Osteoblast (primary cell): ENCODE data around the gene TCF15. TPM values are rescaled to one million over a fixed set of nuclear protein-coding genes. Genes with fewer than 3 reads are reported as not detected.

Experiments
- DNase-seq: peaks from one replicate; pipeline ENCODE4 v3.0.0; 2011; ENCODE audit warnings: low spot score, mixed read lengths; ENCODE audit not compliant: insufficient read length; ENCODE audit errors: missing footprints
- H2AFZ ChIP-seq: 2 replicates; pipeline ENCODE4 v1.6.0; 2011; ENCODE audit warnings: mild to moderate bottlenecking, low read length
- H3K27ac ChIP-seq: 2 replicates; pipeline ENCODE4 v1.5.1; 2011; ENCODE audit warnings: mild to moderate bottlenecking, low read depth, low read length, moderate library complexity
- H3K27me3 ChIP-seq: 2 replicates; pipeline ENCODE4 v1.6.0; 2012; ENCODE audit warnings: mild to moderate bottlenecking, control low read depth, inconsistent platforms, low read length, moderate library complexity; ENCODE audit not compliant: insufficient read depth
- H3K36me3 ChIP-seq: 2 replicates; pipeline ENCODE4 v1.5.1; 2011; ENCODE audit warnings: mild to moderate bottlenecking, low read length, control low read depth, moderate library complexity; ENCODE audit not compliant: insufficient read depth
- H3K4me1 ChIP-seq: 2 replicates; pipeline ENCODE4 v1.5.1; 2011; ENCODE audit warnings: mild to moderate bottlenecking, low read length, control low read depth, moderate library complexity; ENCODE audit not compliant: insufficient read depth
- H3K4me2 ChIP-seq: 2 replicates; pipeline ENCODE4 v1.6.0; 2011; ENCODE audit warnings: mild to moderate bottlenecking, low read length; ENCODE audit not compliant: insufficient read depth
- H3K4me3 ChIP-seq: fragments of 200-600 bp; sonication (generic); 3 replicates; pipeline ENCODE4 v1.5.1; 2012; ENCODE audit warnings: mild to moderate bottlenecking, low read length, inconsistent platforms; ENCODE audit not compliant: insufficient read depth
- H3K79me2 ChIP-seq: 2 replicates; pipeline ENCODE4 v1.6.0; 2012; ENCODE audit warnings: mild to moderate bottlenecking, low read length, control low read depth, inconsistent platforms; ENCODE audit not compliant: insufficient read depth
- H3K9me3 ChIP-seq: 2 replicates; pipeline ENCODE4 v1.5.1; 2011; ENCODE audit warnings: low read depth, low read length, control low read depth
- H4K20me1 ChIP-seq: 2 replicates; pipeline ENCODE4 v1.6.0; 2012; ENCODE audit warnings: mild to moderate bottlenecking, low read length, control low read depth; ENCODE audit not compliant: insufficient read depth
- total RNA-seq: library from RNA; depleted of rRNA; stranded (reverse); fragments of >200 nt; gene quantifications from 2 replicates; pipeline ENCODE4 v1.2.3, GENCODE V29; 2012
- TF ChIP-seq, protein P1 (sequence below): IDR thresholded peaks from 2 replicates; pipeline ENCODE4 v1.5.1; 2011; ENCODE audit warnings: mild to moderate bottlenecking, low read depth, low read length, moderate library complexity; ENCODE audit errors: extremely low read depth

The TCF15 gene
- total RNA-seq, 1 donor, result not detected

DNA sequence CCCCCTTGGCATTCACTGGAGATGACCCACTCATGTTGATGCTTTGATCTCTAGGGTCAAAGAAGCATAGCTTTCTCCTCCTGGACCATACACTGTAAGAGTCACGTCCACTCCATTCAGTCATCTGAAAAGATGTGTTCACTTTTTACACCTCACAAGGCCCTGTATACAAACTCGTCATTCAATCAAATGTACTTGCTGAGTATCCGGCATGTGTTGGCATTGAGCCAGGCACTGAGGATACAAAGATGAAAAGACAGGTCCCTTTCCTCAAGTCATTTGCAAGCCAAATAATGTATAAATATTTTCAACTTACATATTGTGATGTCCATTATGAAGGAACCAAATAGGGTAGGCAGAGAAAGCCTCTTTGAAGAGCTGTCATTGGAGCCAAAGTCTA, 34.0 kb downstream of the TCF15 start:
- DNase-seq, result no peak
- no peak overlapping the region for H3K4me3 ChIP-seq
- H2AFZ ChIP-seq, result no peak overlapping the region
- H4K20me1 ChIP-seq, result no peaks in the 10 kb centered on the region
- no peak overlapping the region for H3K4me2 ChIP-seq
- H3K36me3 ChIP-seq, result no peaks in the 10 kb centered on the region
- no peaks in the 10 kb centered on the region for H3K79me2 ChIP-seq
- H3K27me3 ChIP-seq, result peaks cover 24% of the 10 kb centered on the region
- H3K9me3 ChIP-seq, result no peaks in the 10 kb centered on the region
- no peak overlapping the region for H3K27ac ChIP-seq
- TF ChIP-seq, protein P1, sequence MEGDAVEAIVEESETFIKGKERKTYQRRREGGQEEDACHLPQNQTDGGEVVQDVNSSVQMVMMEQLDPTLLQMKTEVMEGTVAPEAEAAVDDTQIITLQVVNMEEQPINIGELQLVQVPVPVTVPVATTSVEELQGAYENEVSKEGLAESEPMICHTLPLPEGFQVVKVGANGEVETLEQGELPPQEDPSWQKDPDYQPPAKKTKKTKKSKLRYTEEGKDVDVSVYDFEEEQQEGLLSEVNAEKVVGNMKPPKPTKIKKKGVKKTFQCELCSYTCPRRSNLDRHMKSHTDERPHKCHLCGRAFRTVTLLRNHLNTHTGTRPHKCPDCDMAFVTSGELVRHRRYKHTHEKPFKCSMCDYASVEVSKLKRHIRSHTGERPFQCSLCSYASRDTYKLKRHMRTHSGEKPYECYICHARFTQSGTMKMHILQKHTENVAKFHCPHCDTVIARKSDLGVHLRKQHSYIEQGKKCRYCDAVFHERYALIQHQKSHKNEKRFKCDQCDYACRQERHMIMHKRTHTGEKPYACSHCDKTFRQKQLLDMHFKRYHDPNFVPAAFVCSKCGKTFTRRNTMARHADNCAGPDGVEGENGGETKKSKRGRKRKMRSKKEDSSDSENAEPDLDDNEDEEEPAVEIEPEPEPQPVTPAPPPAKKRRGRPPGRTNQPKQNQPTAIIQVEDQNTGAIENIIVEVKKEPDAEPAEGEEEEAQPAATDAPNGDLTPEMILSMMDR, result no peak
- H3K4me1 ChIP-seq, result peaks cover 4% of the 10 kb centered on the region

DNA sequence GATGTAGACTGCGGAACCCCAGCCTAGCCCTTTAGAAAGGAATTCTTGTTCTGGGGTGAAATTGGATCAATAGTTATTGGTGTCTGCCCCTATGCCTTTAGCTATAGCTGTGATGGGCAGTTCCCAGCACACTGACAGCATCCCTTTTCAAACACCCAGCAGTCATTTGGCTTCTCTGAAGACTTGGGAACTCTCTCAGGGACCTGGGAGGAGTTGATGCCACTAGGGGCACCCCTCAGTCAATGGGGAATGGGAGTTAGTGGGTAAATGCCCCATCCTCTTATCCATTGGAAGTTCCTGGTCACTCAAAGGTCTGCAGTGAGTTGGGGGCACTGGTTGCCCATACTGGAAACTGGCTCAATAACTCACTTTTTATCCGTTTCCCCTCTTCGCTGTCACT, 34.9 kb downstream of the TCF15 start:
- no peak overlapping the region for H3K27ac ChIP-seq
- H3K36me3 ChIP-seq, result no peaks in the 10 kb centered on the region
- peaks cover 26% of the 10 kb centered on the region for H3K27me3 ChIP-seq
- no peak for DNase-seq
- H3K4me3 ChIP-seq, result no peak overlapping the region
- H2AFZ ChIP-seq, result no peak overlapping the region
- H3K9me3 ChIP-seq, result no peaks in the 10 kb centered on the region
- H3K79me2 ChIP-seq, result no peaks in the 10 kb centered on the region
- TF ChIP-seq, protein P1, result no peak
- no peaks in the 10 kb centered on the region for H4K20me1 ChIP-seq
- no peak overlapping the region for H3K4me2 ChIP-seq
- H3K4me1 ChIP-seq, result peaks cover 4% of the 10 kb centered on the region

DNA sequence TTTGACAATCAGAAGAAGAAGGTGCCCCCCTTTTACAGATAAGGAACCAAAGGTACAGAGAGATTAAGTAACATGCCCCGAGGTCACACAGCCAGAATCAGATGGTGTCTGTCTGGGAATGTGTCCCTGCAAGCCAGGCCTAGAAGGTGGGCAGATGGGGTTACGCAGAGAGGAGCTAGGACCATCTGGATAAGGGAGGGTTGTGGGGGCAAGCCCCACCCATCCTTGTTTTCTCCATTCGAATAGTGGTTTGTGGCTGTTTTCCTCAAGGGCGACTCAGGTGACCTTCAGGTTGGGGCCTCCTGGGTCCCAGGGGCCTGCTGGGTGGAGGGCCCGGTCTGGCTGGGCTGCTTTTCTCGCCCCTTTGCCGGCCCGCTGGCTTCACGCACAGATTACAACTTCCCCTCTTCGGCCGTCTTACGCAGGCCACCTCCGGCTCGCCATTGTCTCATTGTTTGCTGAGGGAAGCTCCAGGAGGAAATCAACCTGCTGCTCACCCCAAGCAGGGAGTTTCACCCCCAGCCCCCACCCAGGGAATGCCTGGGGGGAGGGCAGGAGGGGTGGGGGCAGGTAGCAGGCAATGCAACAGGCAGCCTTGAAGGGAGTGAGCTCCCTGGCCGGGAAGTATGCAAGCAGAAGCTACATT, 35.7 kb downstream of the TCF15 start:
- no peak overlapping the region for H2AFZ ChIP-seq

More for the DNA sequence above, 35.7 kb downstream of the TCF15 start:
- Histone ChIP-seq H3K9me3 (no peaks in the 10 kb centered on the region), H3K27ac (no peak overlapping the region), H3K79me2 (no peaks in the 10 kb centered on the region), H3K4me2 (no peak overlapping the region), H3K4me3 (no peak overlapping the region), H3K27me3 (peaks cover 31% of the 10 kb centered on the region), H3K4me1 (peaks cover 4% of the 10 kb centered on the region), H3K36me3 (no peaks in the 10 kb centered on the region), H4K20me1 (no peaks in the 10 kb centered on the region)
- DNase-seq, result no peak
- TF ChIP-seq, protein P1, result no peak
